Measurements from ENCODE around the gene CTNNA2.

CTNNA2 gene

GRCh38 chr2:80496775-80497174, 983.9 kb downstream of the CTNNA2 start:
- no peak for DNase-seq (ENCODE audit: low read depth)

- no peak for DNase-seq (ENCODE audit: low read depth)
These were observed 986.2 kb downstream of the CTNNA2 start for GRCh38 chr2:80499095-80499494.

- no peak for DNase-seq (ENCODE audit: low read depth)
These were observed 989.2 kb downstream of the CTNNA2 start for GRCh38 chr2:80501874-80502624.

GRCh38 chr2:80506563-80506962, 993.7 kb downstream of the CTNNA2 start:
- no peak for DNase-seq (ENCODE audit: low read depth)

DNA sequence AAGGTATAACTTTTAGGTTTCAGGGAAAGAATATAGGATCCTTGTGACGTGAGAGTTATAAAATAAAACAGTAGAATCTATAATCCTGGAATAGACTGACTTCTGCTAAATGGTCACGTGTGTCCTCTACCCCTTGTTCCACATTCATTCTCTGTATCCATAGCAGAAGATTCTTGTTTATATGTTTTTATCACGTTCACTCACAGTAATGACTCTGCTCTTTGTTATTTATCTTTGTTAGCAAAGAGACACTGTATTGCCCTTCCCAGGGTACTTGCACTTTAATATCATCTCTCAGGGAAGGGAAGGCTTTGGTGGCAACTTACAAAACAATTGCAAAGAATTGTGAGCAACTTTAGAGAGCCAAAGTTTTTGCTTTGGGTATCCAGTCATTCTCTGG, 997.9 kb downstream of the CTNNA2 start:
- no peak for DNase-seq (ENCODE audit: low read depth)

- no peak for DNase-seq (ENCODE audit: low read depth)
These were observed 1003.1 kb downstream of the CTNNA2 start for GRCh38 chr2:80515964-80516363.

DNA sequence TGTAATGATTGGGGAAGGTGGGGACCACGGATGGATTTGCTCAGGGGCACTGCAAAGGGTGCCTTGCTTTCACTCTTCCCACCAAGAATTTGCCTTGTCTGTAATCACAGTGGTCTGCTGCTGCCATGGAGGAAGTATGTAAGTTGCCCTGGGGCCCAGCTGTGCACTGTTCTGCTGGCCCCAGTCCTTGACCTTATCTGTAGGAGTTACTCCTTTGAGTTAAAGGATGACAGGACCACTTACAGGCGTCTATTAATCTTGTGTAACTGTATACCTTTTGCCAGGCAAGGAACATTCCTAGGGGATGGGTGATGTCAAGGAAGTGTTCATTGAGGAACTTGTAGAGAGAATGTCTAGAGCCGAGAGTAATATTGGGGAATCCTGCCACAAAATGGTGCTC, 1004.5 kb downstream of the CTNNA2 start:
- DNase-seq (ENCODE audit: low read depth), result no peak

- no peak for DNase-seq (ENCODE audit: low read depth)
These were observed 1006.3 kb downstream of the CTNNA2 start for GRCh38 chr2:80519121-80519643.

DNA sequence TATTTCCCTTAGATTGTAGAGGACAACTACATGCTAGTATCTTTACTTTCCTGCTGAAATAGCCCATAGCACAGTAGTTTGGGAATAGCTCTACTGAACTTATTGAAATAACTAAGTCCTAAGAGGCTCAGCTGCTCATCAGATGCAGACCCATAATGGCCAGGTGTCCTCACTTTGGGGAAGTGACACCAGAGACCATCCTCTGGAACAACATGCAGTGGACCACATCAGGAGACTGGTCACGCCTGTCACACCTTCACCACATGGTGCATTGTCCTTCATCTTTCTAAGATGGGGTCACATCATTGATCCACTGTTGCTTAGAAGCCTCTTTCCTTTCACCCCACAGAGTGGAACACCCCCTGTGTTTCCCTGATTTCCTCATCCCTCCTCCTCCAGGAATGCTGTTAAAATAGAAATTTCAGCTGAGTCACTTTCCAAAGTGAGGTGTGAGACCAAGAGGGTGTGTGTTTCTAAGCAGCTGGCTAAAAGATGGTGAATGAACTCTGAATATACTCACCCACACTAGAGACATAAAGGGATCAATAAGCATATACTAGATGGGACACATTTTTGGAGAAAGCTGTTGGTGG, 1006.9 kb downstream of the CTNNA2 start:
- no peak for DNase-seq (ENCODE audit: low read depth)

DNA sequence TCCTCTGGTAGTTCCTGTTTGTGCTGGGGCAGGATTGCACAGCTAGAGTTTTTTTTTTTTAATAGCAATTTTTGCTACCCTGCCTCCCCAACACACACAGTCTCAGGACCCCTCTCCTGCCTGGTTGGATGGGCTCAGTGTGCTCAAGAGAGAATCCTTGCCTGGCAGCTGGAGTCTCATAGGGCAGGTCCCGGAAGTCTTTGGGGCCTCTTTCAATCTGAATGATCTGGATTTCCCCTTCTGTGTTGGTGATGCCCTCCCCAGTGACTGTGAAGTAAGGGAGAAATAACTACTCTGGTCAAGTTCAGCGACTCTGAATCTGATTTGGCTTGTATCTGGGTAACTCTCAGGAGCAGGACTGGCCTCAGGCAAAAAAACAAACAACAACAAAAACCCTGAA, 1012.3 kb downstream of the CTNNA2 start:
- no peak for DNase-seq (ENCODE audit: low read depth)

GRCh38 chr2:80527119-80527518, 1014.3 kb downstream of the CTNNA2 start:
- DNase-seq (ENCODE audit: low read depth), result no peak

GRCh38 chr2:80529466-80530165, 1016.8 kb downstream of the CTNNA2 start:
- no peak for DNase-seq (ENCODE audit: low read depth)

GRCh38 chr2:80530442-80531064, 1017.7 kb downstream of the CTNNA2 start:
- no peak for DNase-seq (ENCODE audit: low read depth)

DNA sequence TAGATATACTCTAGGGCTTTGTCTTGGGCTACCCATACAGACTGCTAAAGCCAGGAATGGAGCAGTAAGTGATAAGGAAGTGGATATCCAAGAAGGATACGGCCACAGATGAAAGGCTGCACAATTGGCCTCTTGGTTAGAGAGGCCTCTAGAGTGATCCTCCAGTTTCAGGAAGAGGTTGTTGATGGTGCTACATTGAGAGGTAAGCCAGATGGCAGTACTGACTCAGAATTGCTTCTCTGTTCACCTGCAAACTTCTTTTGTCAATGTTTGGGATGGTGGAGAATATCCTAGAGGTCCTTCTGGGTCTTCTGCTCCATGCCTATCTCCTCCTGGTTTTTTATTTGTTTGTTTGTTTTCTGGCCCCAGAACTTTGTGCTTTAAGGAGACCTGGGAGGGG, 1018.5 kb downstream of the CTNNA2 start:
- no peak for DNase-seq (ENCODE audit: low read depth)

- no peak for DNase-seq (ENCODE audit: low read depth)
These were observed 1032.8 kb downstream of the CTNNA2 start for GRCh38 chr2:80545420-80546210.

DNA sequence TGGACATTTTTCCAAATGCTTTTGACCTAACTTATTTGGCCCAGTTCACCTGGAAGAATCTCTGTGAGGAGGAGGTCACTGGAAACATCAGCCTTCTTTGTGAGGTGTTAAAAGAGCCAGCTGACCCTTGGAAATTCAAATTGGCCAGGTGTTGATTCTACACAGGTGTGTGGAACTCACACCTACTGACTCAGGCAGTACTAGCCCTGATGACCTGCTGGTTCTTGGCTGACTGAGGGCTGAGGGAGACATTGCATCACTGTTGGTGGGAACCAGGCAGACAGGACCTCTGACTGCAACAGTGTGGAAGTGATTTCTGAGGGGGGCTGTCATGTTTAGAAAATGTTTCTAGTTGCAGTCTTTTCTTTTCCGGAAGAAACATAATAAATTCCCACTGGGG, 1033.9 kb downstream of the CTNNA2 start:
- no peak for DNase-seq (ENCODE audit: low read depth)

DNA sequence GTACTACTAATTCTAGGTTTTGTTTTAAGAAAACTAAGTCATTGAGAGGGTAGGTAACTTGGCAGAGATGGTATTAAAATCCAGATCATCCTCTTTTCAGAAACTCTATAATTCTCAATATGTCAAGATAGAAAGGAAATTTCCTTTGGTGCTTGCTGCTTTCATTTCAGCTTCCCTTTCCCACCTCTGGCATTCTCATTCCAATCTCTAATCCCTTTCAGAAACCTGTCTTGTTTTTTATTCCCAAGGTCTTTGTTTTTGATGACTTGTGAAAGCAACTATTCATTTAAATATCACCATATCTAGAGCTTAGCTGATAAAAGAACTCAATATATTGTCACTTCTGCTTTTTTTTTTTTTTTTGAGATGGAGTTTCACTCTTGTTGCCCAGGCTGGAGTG, 1034.5 kb downstream of the CTNNA2 start:
- DNase-seq (ENCODE audit: low read depth), result no peak

DNA sequence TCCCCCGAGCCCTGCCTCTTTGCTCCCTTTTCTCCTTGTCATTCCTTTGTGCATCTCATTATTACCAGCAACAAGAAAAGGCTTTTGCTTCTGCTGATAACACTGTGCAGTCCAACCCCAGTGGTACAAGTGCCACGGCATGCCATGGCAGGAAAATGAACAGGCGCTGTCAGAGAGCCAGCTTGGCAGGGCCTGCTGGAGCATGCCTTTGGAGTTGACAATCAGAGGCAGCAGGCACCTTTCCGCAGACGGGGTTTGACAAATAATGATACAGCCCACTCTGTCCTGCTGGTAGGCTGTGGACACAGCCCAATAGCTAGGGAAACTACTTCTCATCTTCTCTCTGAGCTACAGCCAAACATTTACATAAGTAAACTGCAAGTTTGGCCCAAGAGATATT, 1035.6 kb downstream of the CTNNA2 start:
- DNase-seq (ENCODE audit: low read depth), result no peak

DNA sequence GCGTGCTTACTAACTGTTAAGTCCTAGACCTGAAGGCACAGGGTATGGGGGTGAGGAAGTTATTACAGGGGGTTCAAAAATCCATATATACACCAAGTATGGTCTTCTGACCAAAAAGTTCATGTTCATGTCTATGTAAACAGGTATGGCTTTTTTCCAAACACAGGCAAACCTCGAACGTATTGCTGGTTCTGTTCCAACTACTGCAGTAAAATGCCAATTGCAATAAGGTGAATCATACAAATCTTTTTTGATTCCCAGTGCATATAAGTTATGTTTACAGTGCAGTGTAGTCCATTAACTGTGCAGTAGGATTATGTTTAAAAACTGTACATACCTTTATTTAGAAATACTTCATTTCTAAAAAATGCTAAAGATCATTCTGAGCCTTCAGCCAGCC, 1037.0 kb downstream of the CTNNA2 start:
- DNase-seq (ENCODE audit: low read depth), result no peak

GRCh38 chr2:80560326-80560725, 1047.5 kb downstream of the CTNNA2 start:
- no peak for DNase-seq (ENCODE audit: low read depth)

GRCh38 chr2:80568011-80568410, 1055.2 kb downstream of the CTNNA2 start:
- DNase-seq (ENCODE audit: low read depth), result no peak

DNA sequence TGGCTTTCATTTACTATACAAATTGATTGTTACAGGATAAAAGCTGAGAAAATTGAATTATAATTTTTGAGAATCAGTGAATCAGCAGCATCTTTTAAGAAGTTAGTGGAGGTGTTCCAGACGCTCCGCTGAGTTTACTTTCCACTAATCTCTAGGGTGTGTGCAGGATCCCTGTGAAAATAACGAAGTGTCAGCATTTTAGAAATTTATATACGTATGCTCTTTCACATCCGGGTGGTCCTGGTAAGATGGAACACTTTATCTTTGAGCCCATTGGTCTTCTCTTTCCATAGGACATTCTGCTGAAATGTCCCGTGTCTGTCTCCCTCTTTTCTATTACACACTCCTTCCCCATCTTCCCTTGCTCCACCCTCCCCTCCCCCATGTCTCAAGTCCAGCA, 1060.3 kb downstream of the CTNNA2 start:
- DNase-seq (ENCODE audit: low read depth), result no peak
